Measurements from ENCODE around the gene ADAD1. TPM values are rescaled to one million over a fixed set of nuclear protein-coding genes. Genes with fewer than 3 reads are reported as not detected.

ADAD1 gene
- total and polyA plus RNA-seq, 2 of the 4 experiments (the other 2 are of a cell fraction): not detected

- no peak overlapping the region for H2AK5ac ChIP-seq (ENCODE audit: low read depth, low read length)
- no peak overlapping the region for H3K14ac ChIP-seq (replicated peaks; ENCODE audit: low read depth, low read length)
- no peak overlapping the region for H3K56ac ChIP-seq (ENCODE audit: extremely low read depth, insufficient read depth, low read length)
- no peak overlapping the region for H4K5ac ChIP-seq (ENCODE audit: low read depth, low read length)
- no peak overlapping the region for H3K4me3 ChIP-seq (ENCODE audit: insufficient read depth, low read depth, low read length)
- no peak overlapping the region for H2AK9ac ChIP-seq (replicated peaks; ENCODE audit: low read depth, low read length, poor library complexity)
- H2AFZ ChIP-seq (replicated peaks; ENCODE audit: low read length, poor library complexity): no peak overlapping the region
- no peaks in the 10 kb centered on the region for H3K9me3 ChIP-seq (ENCODE audit: control insufficient read depth, insufficient read depth, low read length)
- dilution Hi-C loops (cut with HindIII; ENCODE audit: low sequenced_read_pairs, unreplicated experiment) (no loop called here), in situ Hi-C loops (cut with MboI; ENCODE audit: low sequenced_read_pairs) (no loop called here), intact Hi-C loops (cut with micrococcal nuclease) (no loop called here)
- H4K8ac ChIP-seq (ENCODE audit: low read depth in 2 of 2, low read length in 2 of 2): no peak overlapping the region
- ChIA-PET CTCF (no interaction called here), POLR2A (ENCODE audit: unreplicated experiment) (no interaction called here)
- H3K79me1 ChIP-seq (ENCODE audit: low read depth in 1 of 2, low read length in 2 of 2): no peaks in the 10 kb centered on the region
- no peak overlapping the region for H2BK120ac ChIP-seq (ENCODE audit: low read depth, low read length)
- H3K36me3 ChIP-seq (ENCODE audit: control insufficient read depth, insufficient read depth, low read length): no peaks in the 10 kb centered on the region
- no TSS peak for BruUV-seq (replicated peaks)
- no peaks in the 10 kb centered on the region for H3K9me1 ChIP-seq (ENCODE audit: insufficient read depth, low read length)
- no peak overlapping the region for H3K27ac ChIP-seq (ENCODE audit: insufficient read depth, low read length)
- WGBS, 2 experiments (ENCODE audit: extremely low coverage in 2 of 2, insufficient read length in 1 of 2): 95% methylated on average over 19 of the region's 44 CpGs; no CpG with 5 or more reads in 1 of the 2 experiments
- H3K23ac ChIP-seq (ENCODE audit: low read depth, low read length): no peak overlapping the region
- H4K91ac ChIP-seq (ENCODE audit: insufficient read depth, low read depth, low read length): no peak overlapping the region
- ATAC-seq (ENCODE audit: low read depth): no peak
- no peaks in the 10 kb centered on the region for H3K27me3 ChIP-seq (ENCODE audit: control insufficient read depth, insufficient read depth, low read length)
- no peak overlapping the region for H2BK15ac ChIP-seq (ENCODE audit: low read depth, low read length)
- no peak overlapping the region for H3K4me2 ChIP-seq (ENCODE audit: low read depth, low read length)
- no peaks in the 10 kb centered on the region for H3K4me1 ChIP-seq (ENCODE audit: control insufficient read depth, insufficient read depth, low read length)
- no peak for DNase-seq
- no peak overlapping the region for H3K18ac ChIP-seq (ENCODE audit: low read depth, low read length)
- H4K20me1 ChIP-seq (ENCODE audit: insufficient read depth, low read length): no peaks in the 10 kb centered on the region
- TF ChIP-seq, protein P1, sequence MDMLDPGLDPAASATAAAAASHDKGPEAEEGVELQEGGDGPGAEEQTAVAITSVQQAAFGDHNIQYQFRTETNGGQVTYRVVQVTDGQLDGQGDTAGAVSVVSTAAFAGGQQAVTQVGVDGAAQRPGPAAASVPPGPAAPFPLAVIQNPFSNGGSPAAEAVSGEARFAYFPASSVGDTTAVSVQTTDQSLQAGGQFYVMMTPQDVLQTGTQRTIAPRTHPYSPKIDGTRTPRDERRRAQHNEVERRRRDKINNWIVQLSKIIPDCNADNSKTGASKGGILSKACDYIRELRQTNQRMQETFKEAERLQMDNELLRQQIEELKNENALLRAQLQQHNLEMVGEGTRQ (IDR thresholded peaks at IDR 0.05; ENCODE audit: low read depth, low read length): no peak
- TF ChIP-seq MAFK (IDR thresholded peaks at IDR 0.05; ENCODE audit: low read depth, low read length) (no peak), MAZ (IDR thresholded peaks at IDR 0.05; ENCODE audit: borderline replicate concordance, low read depth, low read length) (no peak)
- H2BK5ac ChIP-seq (ENCODE audit: low read depth, low read length, poor library complexity, severe bottlenecking): no peak overlapping the region
- H2BK20ac ChIP-seq (ENCODE audit: low read depth, low read length): no peak overlapping the region
- H3K9ac ChIP-seq (ENCODE audit: low read depth, low read length): no peak overlapping the region
- H3K4ac ChIP-seq (ENCODE audit: low read depth, low read length): no peak overlapping the region
Observed at GRCh38 chr4:122379239-122379638, 428 bp downstream of the ADAD1 start.
